Activated CD4-positive, alpha-beta T cell treated with anti-CD3 and anti-CD28 coated beads, Interleukin-10, Interleukin-2, amounts not matched to agents 100 ng/mL and 50 ng/mL, durations not matched to agents 16 hours and 8 hours (primary cell): ENCODE measurements around the gene NQO2.

ENCODE experiments used
- DNase-seq: peaks from one replicate; pipeline ENCODE4 v3.0.0-alpha.2; 2020

The NQO2 gene

DNA sequence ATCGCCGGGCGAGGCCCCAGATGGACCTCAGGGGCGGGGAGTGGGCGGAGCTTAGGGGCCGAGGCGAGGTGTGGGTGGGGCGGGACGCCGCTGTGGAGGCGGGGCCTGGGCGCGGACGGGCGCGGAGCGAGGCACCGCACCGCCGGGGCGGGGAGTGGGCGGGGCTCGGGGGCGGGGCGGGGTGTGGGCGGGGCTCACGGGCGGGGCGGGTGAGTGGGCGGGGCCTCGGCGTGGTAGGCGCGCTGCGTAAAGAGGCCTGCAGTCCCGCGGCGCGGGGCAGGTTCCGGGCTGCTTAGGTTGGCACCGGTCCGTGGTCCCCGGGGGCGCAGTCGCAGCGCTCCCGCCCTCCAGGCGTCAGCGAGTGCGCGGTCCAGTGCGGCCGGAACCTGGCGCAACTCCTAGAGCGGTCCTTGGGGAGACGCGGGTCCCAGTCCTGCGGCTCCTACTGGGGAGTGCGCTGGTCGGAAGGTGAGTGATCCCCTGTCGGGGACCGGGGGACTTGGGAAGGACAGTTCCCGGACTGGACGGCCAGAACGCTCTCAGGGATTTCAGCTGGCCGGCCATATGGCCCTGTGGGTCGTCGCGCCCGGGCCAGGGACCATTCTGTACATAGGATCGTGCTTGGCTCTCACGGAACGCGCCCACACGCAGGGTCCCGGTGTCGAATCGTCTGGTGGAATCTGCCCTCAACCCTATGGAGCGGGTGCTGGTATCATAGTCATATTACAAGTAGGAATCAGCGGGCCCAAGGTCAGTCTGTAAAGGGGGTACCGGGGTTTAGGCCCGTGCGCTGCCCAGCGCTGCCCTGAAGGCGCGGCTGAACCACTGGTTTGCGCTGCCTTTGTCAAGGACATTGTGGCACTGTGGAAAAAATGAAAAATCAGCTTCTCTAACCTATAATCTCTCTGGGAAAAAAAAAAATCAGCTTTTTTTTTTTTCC, at the start of gene NQO2:
Gene NQO2 (plus strand): TSS at position 277 of the 940 bp plus-strand sequence. CDS start 6,659 bp downstream, outside the sequence.
- DNase-seq, result peak; percentile 94

DNA sequence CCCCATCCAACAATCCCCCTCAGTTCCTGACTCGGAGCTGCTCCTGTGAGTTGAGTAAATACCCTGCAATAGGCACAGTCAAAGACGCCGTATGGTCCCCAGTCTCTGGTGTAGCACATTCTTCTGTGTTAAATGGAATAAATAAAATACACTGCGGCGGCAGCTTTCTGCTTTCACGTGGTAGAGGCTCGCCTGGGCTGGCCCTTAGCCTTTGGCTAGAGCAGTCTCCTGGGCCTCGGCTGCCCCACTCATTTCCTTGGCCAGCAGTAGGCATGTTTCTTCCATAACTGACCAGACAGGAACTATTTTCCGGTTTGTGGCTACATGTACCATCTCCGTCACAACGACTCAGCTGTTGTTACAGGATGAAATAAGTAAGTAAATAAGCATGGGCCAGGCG, 49.0 kb upstream of the NQO2 start:
- DNase-seq, result no peak

GRCh38 chr6:2951728-2952127, 48.0 kb upstream of the NQO2 start:
- DNase-seq, result no peak

DNA sequence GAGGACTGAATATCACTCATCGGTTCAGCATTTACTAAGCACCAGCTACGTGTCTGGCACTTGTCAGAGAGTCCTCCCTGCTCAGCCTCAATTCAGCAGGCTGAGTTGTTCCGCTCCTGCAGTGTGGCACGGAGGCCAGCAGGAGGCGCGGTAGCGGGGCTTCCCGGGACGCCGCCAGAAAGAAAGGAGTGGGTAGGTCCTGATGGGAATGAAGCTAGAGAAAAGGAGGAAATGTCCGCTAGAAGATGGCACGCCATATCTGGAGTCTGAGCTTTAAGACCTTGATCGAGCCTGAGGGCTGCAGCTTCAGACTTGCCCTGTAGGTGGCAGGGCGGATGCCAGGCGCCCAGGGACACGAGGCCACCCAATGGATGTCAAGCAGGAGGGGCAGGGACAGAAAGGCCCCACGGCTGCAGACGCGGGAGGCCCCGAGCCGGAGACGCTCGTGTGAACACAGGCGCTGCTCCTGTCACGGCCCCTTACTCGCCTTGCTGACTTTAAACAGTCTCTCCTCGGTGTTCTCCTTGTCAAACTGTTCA, 47.1 kb upstream of the NQO2 start:
- DNase-seq, result peak; percentile 48

- no peak for DNase-seq
Observed at GRCh38 chr6:2953098-2953497, 46.6 kb upstream of the NQO2 start.

DNA sequence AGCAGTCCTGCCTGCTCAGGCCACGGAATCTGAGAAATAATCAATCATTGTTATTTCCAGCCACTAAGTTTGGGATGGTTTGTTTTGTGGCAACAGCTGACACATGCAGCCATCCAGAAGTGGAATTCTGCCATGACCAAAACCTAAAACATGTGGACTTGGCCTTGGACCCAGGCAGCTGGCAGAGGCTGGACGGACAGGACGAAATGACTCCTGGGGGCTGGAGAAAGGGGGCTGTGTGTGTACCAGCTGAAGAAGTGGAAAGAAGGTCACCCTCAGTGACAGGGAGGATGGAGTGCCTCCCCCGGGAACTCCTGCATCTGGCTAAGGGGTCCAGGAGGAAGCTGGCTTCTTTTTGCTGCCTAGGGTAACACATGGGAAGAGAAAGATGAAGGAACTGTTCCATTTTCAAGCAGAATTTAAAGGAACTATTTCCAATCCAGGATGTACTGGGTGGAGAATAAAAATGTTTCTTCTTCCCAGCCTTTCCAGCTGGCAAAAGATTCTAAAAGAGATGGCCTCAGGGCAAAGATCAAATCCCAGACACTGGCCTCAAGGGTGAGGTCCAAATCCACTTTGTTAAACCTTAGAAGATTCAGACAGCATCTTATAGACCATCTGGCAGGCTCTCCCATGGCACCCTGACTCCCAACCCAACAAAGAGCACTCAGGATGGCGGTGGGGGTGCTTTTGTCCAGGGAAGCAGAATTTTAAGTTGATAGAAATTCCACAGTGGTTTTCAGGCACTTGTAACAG, 42.6 kb upstream of the NQO2 start:
- no peak for DNase-seq

GRCh38 chr6:2957696-2958330, 41.9 kb upstream of the NQO2 start:
- DNase-seq, result no peak

DNA sequence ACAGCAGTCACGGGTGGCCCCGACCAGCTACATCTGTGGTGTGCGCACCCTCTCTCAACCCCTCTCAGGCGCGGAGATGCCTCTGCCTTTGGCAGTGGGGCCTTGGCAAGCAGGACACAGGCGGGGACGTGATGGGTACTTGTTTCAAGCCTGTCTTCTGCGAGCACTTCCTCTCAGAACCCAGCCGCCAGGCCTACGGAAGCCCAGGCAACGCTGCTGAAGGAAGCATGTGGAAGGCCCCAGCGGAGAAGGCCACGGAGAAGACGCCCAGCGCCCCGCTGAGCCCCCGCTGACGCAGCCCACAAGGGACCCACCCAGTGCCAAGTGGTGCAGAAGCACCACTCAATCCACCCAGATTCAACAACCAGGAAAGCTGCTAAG, 41.4 kb upstream of the NQO2 start:
- no peak for DNase-seq

DNA sequence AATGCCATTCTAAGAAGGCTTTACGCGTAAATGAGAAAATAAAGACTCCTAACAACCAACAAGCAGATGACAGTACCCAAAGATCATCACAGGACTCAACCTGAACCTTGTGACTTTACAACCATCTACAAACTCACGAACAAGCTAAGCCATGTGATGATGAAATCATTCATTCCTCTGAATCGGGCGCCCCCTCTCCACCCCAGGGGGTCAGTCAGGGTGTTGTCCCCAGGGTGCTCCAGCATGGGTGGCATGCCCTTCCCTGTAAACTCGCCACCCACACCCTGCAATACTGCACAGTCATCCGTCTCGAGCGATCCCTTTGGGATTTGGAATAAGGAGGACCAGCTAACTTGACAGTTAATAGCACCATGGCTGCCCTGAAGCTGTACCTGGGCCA, 40.9 kb upstream of the NQO2 start:
- no peak for DNase-seq

- DNase-seq, result no peak
Observed at GRCh38 chr6:2959909-2960719, 39.6 kb upstream of the NQO2 start.

DNA sequence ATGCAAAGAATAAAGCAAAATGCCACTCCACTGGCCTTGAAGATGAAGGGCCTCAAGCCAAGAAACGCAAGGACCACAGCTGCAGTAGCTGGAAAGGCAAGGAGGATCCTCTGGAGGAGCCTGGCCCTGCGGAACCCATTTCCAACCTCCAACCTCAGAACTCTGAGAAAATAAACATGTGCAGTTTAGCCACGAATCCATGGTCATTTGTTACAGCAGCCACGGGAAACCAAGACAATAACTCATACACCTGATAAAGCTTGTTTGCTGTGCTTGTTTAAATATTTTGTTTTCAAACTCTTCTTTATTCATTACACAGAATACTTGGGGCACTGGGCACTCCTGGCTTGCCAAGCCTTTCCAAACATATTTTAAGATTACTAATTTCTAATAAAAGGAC, 38.8 kb upstream of the NQO2 start:
- DNase-seq, result no peak

DNA sequence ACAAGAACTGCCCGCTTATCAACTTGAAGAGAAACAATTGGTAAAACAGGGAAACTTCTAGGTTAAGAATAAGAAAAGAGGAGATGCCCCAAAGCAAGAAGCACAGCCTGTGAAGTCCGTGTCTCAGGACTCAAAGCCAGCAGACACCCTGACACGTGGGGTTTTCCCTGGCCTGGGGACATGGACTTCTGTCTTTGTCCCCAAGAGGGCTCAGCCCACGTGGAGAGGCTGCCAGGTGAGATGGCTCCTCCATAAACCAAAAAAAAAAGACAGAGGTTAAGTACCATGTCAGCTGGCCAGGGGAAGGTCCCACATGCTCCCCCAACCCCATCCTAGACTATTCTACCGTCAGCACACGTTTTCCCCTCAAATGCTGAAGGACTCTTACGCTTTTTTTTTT, 38.2 kb upstream of the NQO2 start:
- DNase-seq, result no peak

DNA sequence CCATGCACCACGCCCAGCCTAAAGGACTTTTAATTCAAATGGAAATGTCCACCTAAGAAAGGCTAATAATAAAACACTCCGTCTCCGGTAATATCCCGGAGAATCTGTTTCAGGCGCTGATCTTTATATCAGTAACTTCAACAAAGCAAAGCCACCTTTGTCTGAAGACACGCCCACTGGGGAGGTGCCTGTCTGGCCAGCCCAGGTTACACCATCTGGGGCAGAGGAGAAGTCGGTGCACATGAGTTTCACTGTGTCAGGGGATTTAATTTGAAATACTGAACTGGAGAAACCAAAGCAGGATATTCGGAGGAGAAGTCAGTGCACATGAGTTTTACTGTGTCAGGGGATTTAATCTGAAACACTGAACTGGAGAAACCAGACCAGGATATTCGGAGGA, 37.7 kb upstream of the NQO2 start:
- no peak for DNase-seq

- DNase-seq, result no peak
Observed at GRCh38 chr6:2962636-2963035, 37.1 kb upstream of the NQO2 start.

- DNase-seq, result no peak
Observed at GRCh38 chr6:2963756-2964155, 35.9 kb upstream of the NQO2 start.

GRCh38 chr6:2964793-2965505, 34.7 kb upstream of the NQO2 start:
- DNase-seq, result no peak

GRCh38 chr6:2966347-2966746, 33.3 kb upstream of the NQO2 start:
- DNase-seq, result no peak

GRCh38 chr6:2967936-2968335, 31.8 kb upstream of the NQO2 start:
- no peak for DNase-seq

DNA sequence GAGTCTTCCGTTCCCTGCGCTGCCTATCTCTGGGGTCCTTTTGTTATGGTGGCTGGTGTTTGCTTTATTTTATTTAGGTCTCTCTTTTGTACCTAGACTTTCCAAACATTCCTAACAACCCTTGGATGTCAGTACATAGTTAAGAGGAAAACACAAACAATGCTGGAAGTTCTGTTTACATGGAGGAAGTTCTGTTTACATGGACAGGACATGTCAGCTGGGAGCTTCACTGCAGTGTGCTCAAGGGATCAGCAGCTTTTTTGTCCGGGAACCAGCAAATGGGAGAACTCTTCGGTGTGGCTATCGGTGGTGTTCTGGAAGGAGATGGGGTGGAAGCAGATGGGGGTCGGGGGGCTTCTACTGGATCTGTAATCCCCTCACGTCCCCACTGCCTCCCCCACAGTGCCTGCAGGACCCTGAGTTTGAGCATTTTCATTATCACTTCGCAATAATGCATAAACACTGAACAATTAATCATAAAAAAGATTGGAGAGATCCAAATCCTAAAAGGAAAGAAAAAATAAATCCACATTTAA, 31.0 kb upstream of the NQO2 start:
- DNase-seq, result no peak

- no peak for DNase-seq
Observed at GRCh38 chr6:2969549-2969948, 30.1 kb upstream of the NQO2 start.

- DNase-seq, result peak; percentile 18
Observed at GRCh38 chr6:2970034-2970685, 29.5 kb upstream of the NQO2 start.
